Vagina (tissue), 2 donors: ENCODE data around the gene ZSCAN10.

Experiments used
- POLR2AphosphoS5 ChIP-seq, 2 donors: sonication (generic); formaldehyde crosslinking; IDR thresholded peaks; one replicate each; pipeline ENCODE4 v1.9.0; 2017; ENCODE audit warnings: antibody characterized with exemption in 2 of 2, mild to moderate bottlenecking in 2 of 2, low read depth in 1 of 2; ENCODE audit not compliant: insufficient read depth in 1 of 2
- TF ChIP-seq, protein P1 (sequence below), 3 experiments: fragments of 450-650 bp in 2 of 3; fragments of 200-600 bp in 1 of 3; sonication (generic) in 1 of 3; IDR thresholded peaks; one replicate each; pipeline ENCODE4 v1.5.1; 2017 to 2019; ENCODE audit warnings: antibody characterized with exemption in 3 of 3, mild to moderate bottlenecking in 2 of 3, moderate library complexity in 2 of 3

GRCh38 chr16:3051009-3051408 is 48.1 kb downstream of the ZSCAN10 start:
- no peak for TF ChIP-seq POLR2AphosphoS5 (IDR thresholded peaks at IDR 0.05; ENCODE audit: insufficient read depth in 1 of 2, low read depth in 1 of 2)
- TF ChIP-seq, protein P1, sequence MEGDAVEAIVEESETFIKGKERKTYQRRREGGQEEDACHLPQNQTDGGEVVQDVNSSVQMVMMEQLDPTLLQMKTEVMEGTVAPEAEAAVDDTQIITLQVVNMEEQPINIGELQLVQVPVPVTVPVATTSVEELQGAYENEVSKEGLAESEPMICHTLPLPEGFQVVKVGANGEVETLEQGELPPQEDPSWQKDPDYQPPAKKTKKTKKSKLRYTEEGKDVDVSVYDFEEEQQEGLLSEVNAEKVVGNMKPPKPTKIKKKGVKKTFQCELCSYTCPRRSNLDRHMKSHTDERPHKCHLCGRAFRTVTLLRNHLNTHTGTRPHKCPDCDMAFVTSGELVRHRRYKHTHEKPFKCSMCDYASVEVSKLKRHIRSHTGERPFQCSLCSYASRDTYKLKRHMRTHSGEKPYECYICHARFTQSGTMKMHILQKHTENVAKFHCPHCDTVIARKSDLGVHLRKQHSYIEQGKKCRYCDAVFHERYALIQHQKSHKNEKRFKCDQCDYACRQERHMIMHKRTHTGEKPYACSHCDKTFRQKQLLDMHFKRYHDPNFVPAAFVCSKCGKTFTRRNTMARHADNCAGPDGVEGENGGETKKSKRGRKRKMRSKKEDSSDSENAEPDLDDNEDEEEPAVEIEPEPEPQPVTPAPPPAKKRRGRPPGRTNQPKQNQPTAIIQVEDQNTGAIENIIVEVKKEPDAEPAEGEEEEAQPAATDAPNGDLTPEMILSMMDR (IDR thresholded peaks at IDR 0.05), result no peak
